ENCODE measurements around the gene ZNF10. TPM values are rescaled to one million over a fixed set of nuclear protein-coding genes. Genes with fewer than 3 reads are reported as not detected.

The ZNF10 gene
- total and polyA plus RNA-seq, 2 of the 4 experiments (the other 2 are of a cell fraction): 4.1 to 6.1 TPM

DNA sequence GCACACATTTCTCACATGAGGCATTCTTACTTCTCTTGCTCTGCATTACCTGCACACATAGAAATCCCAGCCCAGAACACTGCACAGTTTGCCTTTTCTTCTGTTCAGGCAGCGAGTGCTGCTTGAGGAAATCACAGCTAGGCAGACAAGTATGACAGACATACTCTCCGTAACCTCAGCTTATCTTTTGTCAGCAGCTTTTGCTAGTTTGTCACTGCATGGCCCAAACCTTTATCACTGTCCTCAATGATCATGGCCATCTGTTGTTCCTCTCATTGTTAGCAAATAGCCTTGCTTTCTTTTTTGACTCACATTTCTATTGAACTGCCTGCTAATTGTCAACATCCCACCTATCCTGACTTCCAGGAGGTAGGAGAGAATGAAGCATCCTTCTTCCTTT is 5.3 kb downstream of the ZNF10 start:
- Histone ChIP-seq H3K27me3 (ENCODE audit: control insufficient read depth, insufficient read depth, low read length) (no peaks in the 10 kb centered on the region), H2AFZ (replicated peaks; ENCODE audit: low read length, poor library complexity) (no peak overlapping the region), H2BK15ac (ENCODE audit: low read depth, low read length) (no peak overlapping the region), H2BK5ac (ENCODE audit: low read depth, low read length, poor library complexity, severe bottlenecking) (no peak overlapping the region), H3K27ac (ENCODE audit: insufficient read depth, low read length) (no peak overlapping the region), H2AK5ac (ENCODE audit: low read depth, low read length) (no peak overlapping the region), H4K5ac (ENCODE audit: low read depth, low read length) (no peak overlapping the region), H3K4me2 (ENCODE audit: low read depth, low read length) (no peak overlapping the region), H2BK120ac (ENCODE audit: low read depth, low read length) (no peak overlapping the region), H3K4me3 (ENCODE audit: insufficient read depth, low read depth, low read length) (no peak overlapping the region), H3K9me3 (ENCODE audit: control insufficient read depth, insufficient read depth, low read length) (peaks cover 39% of the 10 kb centered on the region), H2AK9ac (replicated peaks; ENCODE audit: low read depth, low read length, poor library complexity) (no peak overlapping the region), H3K9me1 (ENCODE audit: insufficient read depth, low read length) (no peaks in the 10 kb centered on the region), H3K9ac (ENCODE audit: low read depth, low read length) (no peak overlapping the region), H3K79me1 (ENCODE audit: low read depth in 1 of 2, low read length in 2 of 2) (peaks cover 6 to 14% of the 10 kb centered on the region in 2 experiments; a peak in 2 of 4 replicates), H2BK20ac (ENCODE audit: low read depth, low read length) (no peak overlapping the region), H4K91ac (ENCODE audit: insufficient read depth, low read depth, low read length) (no peak overlapping the region), H3K56ac (ENCODE audit: extremely low read depth, insufficient read depth, low read length) (no peak overlapping the region), H3K4me1 (ENCODE audit: control insufficient read depth, insufficient read depth, low read length) (no peaks in the 10 kb centered on the region), H4K20me1 (ENCODE audit: insufficient read depth, low read length) (no peaks in the 10 kb centered on the region), H3K14ac (replicated peaks; ENCODE audit: low read depth, low read length) (no peak overlapping the region), H3K18ac (ENCODE audit: low read depth, low read length) (no peak overlapping the region), H3K36me3 (ENCODE audit: control insufficient read depth, insufficient read depth, low read length) (peaks cover 18% of the 10 kb centered on the region), H3K4ac (ENCODE audit: low read depth, low read length) (no peak overlapping the region), H4K8ac (ENCODE audit: low read depth in 2 of 2, low read length in 2 of 2) (no peak overlapping the region), H3K23ac (ENCODE audit: low read depth, low read length) (no peak overlapping the region)
- POLR2A ChIA-PET (ENCODE audit: unreplicated experiment): no interaction called here
- dilution Hi-C loops (cut with HindIII; ENCODE audit: low sequenced_read_pairs, unreplicated experiment) (no loop called here), intact Hi-C loops (cut with micrococcal nuclease) (no loop called here), in situ Hi-C loops (cut with MboI; ENCODE audit: low sequenced_read_pairs) (no loop called here)
- DNase-seq: no peak
- ATAC-seq (ENCODE audit: low read depth): no peak
- TF ChIP-seq SMC3 (IDR thresholded peaks at IDR 0.05; ENCODE audit: low read depth, low read length) (no peak), MXI1 (IDR thresholded peaks at IDR 0.05; ENCODE audit: borderline replicate concordance, low read depth, low read length) (no peak), POLR2A (IDR thresholded peaks at IDR 0.05; ENCODE audit: low read depth, low read length) (no peak), RAD21 (IDR thresholded peaks at IDR 0.05; ENCODE audit: low read length) (no peak), NFE2L2 (IDR thresholded peaks at IDR 0.05; ENCODE audit: low read depth, low read length) (no peak), RFX5 (IDR thresholded peaks at IDR 0.05; ENCODE audit: low read depth, low read length) (no peak), CEBPB (IDR thresholded peaks at IDR 0.05; ENCODE audit: low read depth, low read length) (no peak), CTCF (conservative IDR thresholded peaks at IDR 0.05; ENCODE audit: low read depth, low read length) (no peak), MAZ (IDR thresholded peaks at IDR 0.05; ENCODE audit: borderline replicate concordance, low read depth, low read length) (no peak), FOS (IDR thresholded peaks at IDR 0.05; ENCODE audit: low read depth, low read length) (no peak), RCOR1 (IDR thresholded peaks at IDR 0.05; ENCODE audit: insufficient replicate concordance, low read length) (no peak), BHLHE40 (IDR thresholded peaks at IDR 0.05; ENCODE audit: low read depth, low read length) (no peak), MAFK (IDR thresholded peaks at IDR 0.05; ENCODE audit: low read depth, low read length) (no peak), CHD1 (IDR thresholded peaks at IDR 0.05; ENCODE audit: low read depth, low read length) (no peak)
- TF ChIP-seq, protein P1, sequence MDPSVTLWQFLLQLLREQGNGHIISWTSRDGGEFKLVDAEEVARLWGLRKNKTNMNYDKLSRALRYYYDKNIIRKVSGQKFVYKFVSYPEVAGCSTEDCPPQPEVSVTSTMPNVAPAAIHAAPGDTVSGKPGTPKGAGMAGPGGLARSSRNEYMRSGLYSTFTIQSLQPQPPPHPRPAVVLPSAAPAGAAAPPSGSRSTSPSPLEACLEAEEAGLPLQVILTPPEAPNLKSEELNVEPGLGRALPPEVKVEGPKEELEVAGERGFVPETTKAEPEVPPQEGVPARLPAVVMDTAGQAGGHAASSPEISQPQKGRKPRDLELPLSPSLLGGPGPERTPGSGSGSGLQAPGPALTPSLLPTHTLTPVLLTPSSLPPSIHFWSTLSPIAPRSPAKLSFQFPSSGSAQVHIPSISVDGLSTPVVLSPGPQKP (IDR thresholded peaks at IDR 0.05; ENCODE audit: borderline replicate concordance, low read depth, low read length): no peak
- TF ChIP-seq, protein P2, sequence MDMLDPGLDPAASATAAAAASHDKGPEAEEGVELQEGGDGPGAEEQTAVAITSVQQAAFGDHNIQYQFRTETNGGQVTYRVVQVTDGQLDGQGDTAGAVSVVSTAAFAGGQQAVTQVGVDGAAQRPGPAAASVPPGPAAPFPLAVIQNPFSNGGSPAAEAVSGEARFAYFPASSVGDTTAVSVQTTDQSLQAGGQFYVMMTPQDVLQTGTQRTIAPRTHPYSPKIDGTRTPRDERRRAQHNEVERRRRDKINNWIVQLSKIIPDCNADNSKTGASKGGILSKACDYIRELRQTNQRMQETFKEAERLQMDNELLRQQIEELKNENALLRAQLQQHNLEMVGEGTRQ (IDR thresholded peaks at IDR 0.05; ENCODE audit: low read depth, low read length): no peak
- 76% methylated on average over 2 of the region's 2 CpGs; no CpG with 5 or more reads in 1 of the 2 experiments for WGBS, 2 experiments (ENCODE audit: extremely low coverage in 2 of 2, insufficient read length in 1 of 2)
- CTCF ChIA-PET: no interaction called here
- BruUV-seq (replicated peaks): no TSS peak

All from IMR-90 (cell line).